GM12872 (cell line): ENCODE measurements around the gene SLC25A22.

Source experiments
- TF ChIP-seq, protein P1 (sequence below): IDR thresholded peaks from 3 replicates; pipeline ENCODE4 v1.5.1; 2011; ENCODE audit warnings: low read depth, mild to moderate bottlenecking, low read length, moderate library complexity; ENCODE audit not compliant: insufficient read depth

SLC25A22 gene

DNA sequence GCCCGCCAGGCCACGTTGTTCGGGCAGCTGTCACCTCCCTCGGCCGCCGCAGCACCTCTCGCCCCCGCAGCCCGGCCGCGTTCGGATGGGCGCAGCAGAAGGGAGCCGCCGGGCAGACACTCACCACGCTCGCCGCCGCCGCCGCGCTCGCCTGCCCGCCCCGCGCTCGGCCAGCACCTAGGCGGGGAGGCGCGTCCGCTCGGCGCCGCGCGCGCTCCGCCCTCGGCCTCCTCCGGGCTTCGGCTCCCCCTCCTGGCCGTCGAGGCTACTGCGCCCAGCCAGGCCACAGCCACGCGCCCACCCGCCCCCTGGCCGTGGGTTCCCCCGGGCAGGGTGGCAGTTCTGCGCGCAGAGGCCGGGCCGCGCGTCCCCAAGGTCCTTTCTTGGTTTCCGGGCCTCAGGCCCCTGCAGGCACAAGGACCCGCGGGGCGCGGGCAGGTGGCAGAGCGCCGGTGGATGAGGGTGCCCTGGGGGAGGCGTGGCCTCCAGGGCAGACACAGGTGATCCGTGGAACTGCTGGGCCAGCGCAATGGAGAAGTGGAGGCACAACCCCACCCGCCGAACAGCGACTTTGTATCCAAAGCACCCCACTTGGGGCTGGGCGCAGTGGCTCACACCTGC, at the start of gene SLC25A22:
Gene SLC25A22, minus strand, starts transcription at position 189 of the 621 bp plus-strand sequence. CDS start 3,275 bp downstream, outside the sequence.
- TF ChIP-seq, protein P1, sequence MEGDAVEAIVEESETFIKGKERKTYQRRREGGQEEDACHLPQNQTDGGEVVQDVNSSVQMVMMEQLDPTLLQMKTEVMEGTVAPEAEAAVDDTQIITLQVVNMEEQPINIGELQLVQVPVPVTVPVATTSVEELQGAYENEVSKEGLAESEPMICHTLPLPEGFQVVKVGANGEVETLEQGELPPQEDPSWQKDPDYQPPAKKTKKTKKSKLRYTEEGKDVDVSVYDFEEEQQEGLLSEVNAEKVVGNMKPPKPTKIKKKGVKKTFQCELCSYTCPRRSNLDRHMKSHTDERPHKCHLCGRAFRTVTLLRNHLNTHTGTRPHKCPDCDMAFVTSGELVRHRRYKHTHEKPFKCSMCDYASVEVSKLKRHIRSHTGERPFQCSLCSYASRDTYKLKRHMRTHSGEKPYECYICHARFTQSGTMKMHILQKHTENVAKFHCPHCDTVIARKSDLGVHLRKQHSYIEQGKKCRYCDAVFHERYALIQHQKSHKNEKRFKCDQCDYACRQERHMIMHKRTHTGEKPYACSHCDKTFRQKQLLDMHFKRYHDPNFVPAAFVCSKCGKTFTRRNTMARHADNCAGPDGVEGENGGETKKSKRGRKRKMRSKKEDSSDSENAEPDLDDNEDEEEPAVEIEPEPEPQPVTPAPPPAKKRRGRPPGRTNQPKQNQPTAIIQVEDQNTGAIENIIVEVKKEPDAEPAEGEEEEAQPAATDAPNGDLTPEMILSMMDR: peak; percentile 71

DNA sequence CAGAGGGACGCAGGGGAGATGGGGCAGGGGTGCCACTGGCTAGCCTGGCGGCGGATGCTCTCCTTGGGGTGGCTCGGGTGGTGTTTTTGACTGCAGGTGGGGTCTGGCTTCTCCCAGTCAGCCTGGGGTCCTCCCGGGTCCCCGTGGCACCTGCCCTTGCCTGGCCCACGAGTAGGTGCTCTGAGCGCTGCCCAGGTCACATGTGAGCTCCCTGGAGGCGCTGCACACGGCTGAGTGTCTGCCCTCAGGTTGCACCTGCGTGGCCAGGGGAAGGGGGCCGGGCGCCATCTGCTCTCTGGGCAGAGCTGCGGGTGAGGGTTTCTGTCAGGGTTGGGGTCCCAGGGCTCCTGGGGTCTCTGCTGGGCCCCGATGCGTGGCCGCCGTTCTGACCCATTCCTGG, 49.8 kb upstream of the SLC25A22 start:
- TF ChIP-seq, protein P1: no peak

DNA sequence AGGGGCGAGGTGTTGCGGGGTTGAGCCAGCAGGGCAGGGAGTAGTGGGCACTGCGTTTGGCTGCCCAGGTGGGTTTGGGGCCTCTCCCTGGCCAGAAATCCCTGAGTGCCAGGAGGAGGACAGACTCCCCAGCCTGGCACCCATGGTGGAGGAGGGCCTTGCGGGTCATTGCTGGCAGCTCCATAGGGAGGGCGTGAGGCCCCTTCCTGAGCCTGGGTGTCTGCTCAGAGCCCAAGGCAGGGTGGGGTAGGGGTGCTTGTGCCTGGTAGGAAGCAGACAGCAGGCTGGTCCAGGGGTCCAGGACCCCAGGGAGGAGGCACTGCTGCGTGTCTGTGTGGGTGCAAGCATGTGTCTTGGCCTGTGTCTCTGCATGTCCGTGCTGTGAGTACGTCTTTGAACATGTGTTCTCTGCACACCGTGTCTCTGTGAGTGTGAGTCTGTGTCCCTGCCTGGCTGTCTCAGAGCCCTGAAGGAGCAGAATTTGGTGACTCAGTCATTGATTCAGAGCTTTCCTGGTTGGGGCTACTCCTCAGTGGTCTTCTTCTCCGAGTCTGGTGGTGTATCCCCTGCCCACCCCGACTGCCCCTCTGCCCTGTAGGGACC, 48.5 kb upstream of the SLC25A22 start:
- TF ChIP-seq, protein P1: no peak

DNA sequence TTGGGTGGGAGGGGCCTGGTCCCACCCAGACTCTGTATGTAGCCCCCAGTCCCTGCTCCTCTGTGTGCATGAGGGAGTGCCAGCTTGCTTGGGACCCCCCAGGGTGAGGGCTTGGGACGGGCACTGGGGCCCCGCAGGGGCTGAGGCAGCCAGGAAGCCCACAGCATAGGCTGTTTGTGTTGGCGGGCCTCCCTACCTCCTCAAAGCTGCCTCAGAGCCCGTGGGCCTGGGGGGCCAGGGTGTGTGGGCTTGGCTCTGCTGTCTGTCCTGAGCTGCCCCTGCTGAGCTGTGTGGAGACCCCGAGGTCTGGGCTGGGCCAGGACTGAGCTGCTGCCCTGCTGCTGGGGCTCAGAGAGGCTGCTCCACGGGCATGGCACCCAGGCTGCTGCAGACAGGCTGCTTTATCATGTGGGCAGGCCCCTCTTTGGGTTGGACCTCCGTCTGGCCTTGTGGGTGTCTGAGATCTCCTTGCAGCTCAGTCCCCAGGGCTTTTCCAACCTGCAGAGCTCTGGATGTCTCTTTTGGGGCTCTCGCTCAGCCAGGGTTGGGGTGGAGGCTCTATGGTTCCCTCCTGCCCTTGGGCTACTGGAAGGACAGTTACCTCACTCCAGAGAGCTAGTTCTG, 47.9 kb upstream of the SLC25A22 start:
- TF ChIP-seq, protein P1: no peak

DNA sequence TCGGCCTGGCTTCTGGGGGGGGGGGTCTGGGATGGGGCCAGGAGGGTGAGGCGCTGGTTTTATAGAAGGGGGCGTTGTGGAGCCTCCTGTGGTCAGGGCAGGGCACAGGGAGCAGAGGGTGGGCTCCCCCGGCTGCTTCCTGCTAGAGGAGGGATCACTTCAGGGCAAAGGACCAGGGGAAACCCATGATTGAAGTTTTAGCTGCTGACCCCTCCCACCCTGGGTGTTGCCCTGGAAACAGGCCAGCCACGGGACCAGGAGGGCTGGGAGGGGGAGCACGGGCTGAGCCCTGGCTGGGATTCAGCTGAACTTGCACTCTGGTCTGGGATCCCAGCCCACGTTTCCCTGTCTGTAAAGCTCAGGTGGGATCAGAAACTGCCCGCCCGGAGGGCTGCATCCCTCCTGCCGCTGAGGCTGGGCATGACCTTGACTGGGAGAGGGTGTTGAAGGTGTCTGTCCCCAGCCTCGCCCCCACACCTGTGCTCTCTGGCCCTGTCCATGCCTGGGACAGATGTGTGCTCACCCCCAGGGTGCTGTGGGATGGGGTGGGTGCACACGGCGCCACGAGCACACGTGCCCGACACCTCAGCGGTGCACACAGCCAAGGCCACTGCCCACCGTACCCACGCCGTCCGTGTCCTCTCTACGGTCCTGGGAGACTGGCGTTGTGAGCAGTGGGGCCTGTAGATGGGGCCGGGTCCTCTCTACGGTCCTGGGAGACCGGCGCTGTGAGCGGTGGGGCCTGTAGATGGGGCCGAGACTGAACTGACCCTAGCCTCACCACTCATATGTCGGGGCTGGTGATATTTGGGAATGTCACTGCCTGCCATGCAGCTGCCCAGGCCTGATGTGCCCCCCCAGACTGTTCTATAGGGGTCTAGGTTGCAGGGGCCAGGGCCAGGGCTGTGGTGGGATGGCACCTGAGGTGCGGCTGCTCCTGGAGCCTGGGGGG, 46.9 kb upstream of the SLC25A22 start:
- TF ChIP-seq, protein P1: no peak

DNA sequence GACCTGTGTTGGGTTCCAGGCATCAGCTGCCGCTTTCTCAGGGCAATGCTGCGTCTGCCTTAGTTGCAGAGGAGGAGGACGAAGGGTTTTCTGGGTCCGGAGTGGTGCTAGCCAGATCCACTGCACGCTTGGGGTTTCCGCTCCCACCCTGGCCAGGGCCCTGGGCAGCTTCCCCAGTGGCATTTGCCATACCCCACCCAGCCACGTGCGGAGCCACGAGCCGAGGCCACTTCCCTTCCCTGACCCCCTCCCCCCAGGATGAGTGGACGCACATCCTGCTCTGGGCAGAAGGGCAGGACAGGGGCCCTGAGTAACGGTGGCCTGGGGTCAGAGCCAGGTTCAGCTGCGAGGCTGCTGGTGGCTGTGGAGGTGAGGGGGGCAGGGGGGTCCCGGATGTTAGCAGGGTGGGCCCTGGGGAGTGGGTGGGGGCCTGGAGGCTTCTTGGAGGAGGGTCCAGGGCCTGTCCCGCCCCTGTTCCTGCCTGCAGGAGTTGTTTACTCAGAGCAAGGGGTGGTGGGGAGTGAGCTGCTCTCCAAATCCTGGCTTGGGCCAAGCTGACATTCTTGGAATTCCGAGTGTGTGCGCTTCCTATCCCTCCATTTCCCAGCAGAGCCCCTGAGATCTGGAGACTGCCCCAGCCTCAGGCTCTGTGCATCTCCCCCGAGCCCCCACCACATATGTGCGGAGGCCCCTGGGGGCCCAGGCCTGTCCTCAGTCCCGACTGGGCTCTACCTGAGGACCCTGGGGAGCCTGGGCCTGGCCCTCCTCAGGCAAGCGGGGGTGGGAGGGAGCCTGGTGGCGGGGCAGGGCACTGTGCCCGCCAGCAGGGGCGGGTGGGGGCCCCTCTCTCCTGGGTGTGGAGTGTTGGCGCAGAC, 46.0 kb upstream of the SLC25A22 start:
- TF ChIP-seq, protein P1: no peak
